22Rv1 (cell line): Measurements from ENCODE around the gene HSP90AB1.

Experiments used
- CTCF ChIP-seq: fragments of 450-650 bp; IDR thresholded peaks from 2 replicates; pipeline ENCODE4 v1.5.1; 2017; ENCODE audit warnings: mild to moderate bottlenecking
- ZFX ChIP-seq: fragments of 450-650 bp; IDR thresholded peaks from 2 replicates; pipeline ENCODE4 v1.6.1; 2017; ENCODE audit warnings: antibody characterized with exemption, borderline replicate concordance

GRCh38 chr6:44221961-44222335, 25.0 kb upstream of the HSP90AB1 start:
- TF ChIP-seq CTCF (no peak), ZFX (no peak)
